Psoas muscle (tissue), 8 donors: ENCODE measurements around the gene GDPGP1. TPM values are rescaled to one million over a fixed set of nuclear protein-coding genes. Genes with fewer than 3 reads are reported as not detected.
"Not testable (repeated sequence)": the region's sequence is repeated elsewhere in the genome, so short reads cannot be mapped to it uniquely, and the experiment has no call there.

Source experiments
- ATAC-seq, 4 donors: fragments of 200-7000 bp; cut with Tn5 transposase; one replicate each; pipeline ENCODE4 v1.9.1; 2020; ENCODE audit warnings: moderate library complexity in 3 of 4, mild to moderate bottlenecking in 2 of 4
- DNase-seq, 2 donors: peaks; one replicate each; pipeline ENCODE4 v3.0.0-alpha.2; 2020
- H3K27ac ChIP-seq: fragments of 200-600 bp; one replicate; pipeline ENCODE4 v1.8.0; 2022
- H3K27me3 ChIP-seq, 3 donors: fragments of 200-600 bp in 1 of 3; one replicate each; pipeline versions ENCODE4 v1.6.1 to v1.8.0; 2013 to 2022; ENCODE audit warnings: low read length in 2 of 3, mild to moderate bottlenecking in 2 of 3, moderate library complexity in 1 of 3; ENCODE audit not compliant: insufficient read depth in 3 of 3
- H3K36me3 ChIP-seq, 2 donors: fragments of 200-600 bp in 1 of 2; one replicate each; pipeline versions ENCODE4 v1.6.1 to v1.8.0; 2013 to 2022; ENCODE audit warnings: low read depth in 1 of 2, mild to moderate bottlenecking in 1 of 2, moderate library complexity in 1 of 2; ENCODE audit not compliant: insufficient read depth in 1 of 2
- H3K4me1 ChIP-seq: fragments of 200-600 bp; one replicate; pipeline ENCODE4 v1.8.0; 2022
- H3K4me3 ChIP-seq: fragments of 200-600 bp; one replicate; pipeline ENCODE4 v1.8.0; 2022; ENCODE audit warnings: mild to moderate bottlenecking
- H3K9me3 ChIP-seq: fragments of 200-600 bp; one replicate; pipeline ENCODE4 v1.8.0; 2022
- CTCF ChIP-seq: fragments of 200-600 bp; IDR thresholded peaks from one replicate; pipeline ENCODE4 v1.8.0; 2022; ENCODE audit warnings: antibody characterized with exemption
- WGBS, 3 donors: extraction: QIAGEN DNeasy Blood & Tissue Kit; methylation state at CpG; one replicate each; pipeline versions ENCODE4 v1.1.6 to v1.1.7; 2013; 5-methylcytosine and 5-hydroxymethylcytosine counted together
- intact Hi-C, 2 donors: fragments of 100-400 bp; cut with DNase I; formaldehyde crosslinking; loops; one replicate each; pipeline versions ENCODE4 v1.11.0 to v1.14.2; 2022
- polyA plus RNA-seq, 3 donors: library from polyadenylated mRNA; stranded (reverse); fragments of 200-250 nt; gene quantifications; one replicate each; pipeline ENCODE4 v1.2.3, GENCODE V29; 2013
- total RNA-seq, 4 donors: library from RNA; stranded (reverse); fragmentation: NEBNext Ultra II Directional in 2 of 4; extraction: Animal tissue kit (Norgen Biotek cat#: 25700) in 2 of 4; gene quantifications; one replicate each; pipeline versions ENCODE4 v1.2.1 to v1.2.4, GENCODE V29; 2021 to 2023
- donor health status: healthy with polysubstance abuse.
- donor health status: DM: no; HTN: no; CAD: no; lungs with moderate emphysema.
- donor health status: Bipolar disorder and iron deficiency.
- donor health status: healthy.
- donor health status: DM: yes; HTN: yes; CAD: no.
- donor health status: DM: no; HTN: no; CAD: no.
- donor health status: DM: no; HTN: no; CAD: no.
- donor health status: DM: yes; HTN: yes; CAD: no.

Gene GDPGP1
- total and polyA plus RNA-seq, 7 donors = 0.96 to 5.9 (median 3.1) TPM

GRCh38 chr15:90248789-90249202, 14.8 kb downstream of the GDPGP1 start:
- H3K9me3 ChIP-seq = no peaks in the 10 kb centered on the region
- H3K36me3 ChIP-seq = no peaks in the 10 kb centered on the region
- H3K27me3 ChIP-seq = no peaks in the 10 kb centered on the region
- DNase-seq = no peak
- no peak overlapping the region for H3K27ac ChIP-seq
- peaks cover 8% of the 10 kb centered on the region for H3K4me1 ChIP-seq
- no peak for TF ChIP-seq CTCF
- peak overlapping the region; percentile 74 for H3K4me3 ChIP-seq
- intact Hi-C loops = no loop called here
- WGBS, 3 donors = 66 to 77% (median 68%) methylated on average over 6 of the region's 6 CpGs
- ATAC-seq = peak in 2 of 4 donors; percentile 7 to 16

GRCh38 chr15:90249203-90249863, 15.3 kb downstream of the GDPGP1 start, which contains the start of gene TTLL13:
TSS of gene TTLL13 (plus strand) at chr15:90249556. CDS start at chr15:90250631, 1,075 bp downstream.
- Histone ChIP-seq H3K9me3 (no peaks in the 10 kb centered on the region), H3K4me1 (peaks cover 8% of the 10 kb centered on the region), H3K27me3 (no peaks in the 10 kb centered on the region), H3K27ac (no peak within 1 kb of the TSS), H3K36me3 (no peaks in the 10 kb centered on the region), H3K4me3 (peak within 1 kb of the TSS; percentile 74)
- WGBS, 3 donors = 0 to 1% (median 1%) methylated on average over 37 to 44 of the region's 44 CpGs
- ATAC-seq = peak; percentile 94 to 99 (median 96)
- peak; percentile 95 to 98 for DNase-seq
- no peak for TF ChIP-seq CTCF
- intact Hi-C loops = no loop called here

- no peak overlapping the region for H3K27ac ChIP-seq
- intact Hi-C loops = no loop called here
- WGBS, 3 donors = 68 to 77% (median 75%) methylated on average over 7 of the region's 7 CpGs
- H3K36me3 ChIP-seq = no peaks in the 10 kb centered on the region
- no peak for TF ChIP-seq CTCF
- no peaks in the 10 kb centered on the region for H3K27me3 ChIP-seq
- no peak for DNase-seq
- no peak for ATAC-seq
- no peaks in the 10 kb centered on the region for H3K9me3 ChIP-seq
- H3K4me3 ChIP-seq = no peak overlapping the region
- no peaks in the 10 kb centered on the region for H3K4me1 ChIP-seq
These were observed 23.8 kb downstream of the GDPGP1 start for GRCh38 chr15:90257776-90258175.

- Histone ChIP-seq H3K4me3 (no peak overlapping the region), H3K36me3 (no peaks in the 10 kb centered on the region), H3K4me1 (peaks cover 7% of the 10 kb centered on the region), H3K27ac (no peak overlapping the region), H3K9me3 (no peaks in the 10 kb centered on the region), H3K27me3 (no peaks in the 10 kb centered on the region)
- 86 to 92% (median 89%) methylated on average over 5 of the region's 5 CpGs for WGBS, 3 donors
- TF ChIP-seq CTCF = no peak
- DNase-seq = no peak
- no peak for ATAC-seq
- intact Hi-C loops = no loop called here
These were observed 25.5 kb downstream of the GDPGP1 start for GRCh38 chr15:90259524-90259923.

- H3K27me3 ChIP-seq, DNase-seq, intact Hi-C loops, H3K36me3 ChIP-seq, H3K4me3 ChIP-seq, H3K27ac ChIP-seq, ATAC-seq, H3K9me3 ChIP-seq: not testable (repeated sequence)
- H3K4me1 ChIP-seq = peaks cover 10% of the 10 kb centered on the region
- WGBS, 3 donors = 76 to 81% (median 80%) methylated on average over 3 to 5 of the region's 6 CpGs
These were observed 26.7 kb downstream of the GDPGP1 start for GRCh38 chr15:90260731-90261130.
